Caco-2 (cell line): ENCODE data around the gene GBE1. TPM values are rescaled to one million over a fixed set of nuclear protein-coding genes. Genes with fewer than 3 reads are reported as not detected.

Experiments used
- BruUV-seq: library from RNA; stranded (reverse); fragments of 400-500 nt; replicated peaks from 2 replicates; lab custom pipeline; 2021; lab: Mats Ljungman, UMichigan
- CTCF ChIA-PET: fragments of 300-600 bp; sonication (Branson Sonifier 250); formaldehyde crosslinking; loops from one replicate; lab custom pipeline; 2022; ENCODE audit warnings: antibody characterized with exemption; lab: Charles Lee
- POLR2A ChIA-PET: fragments of 300-600 bp; sonication (Branson Sonifier 250); formaldehyde crosslinking; loops from one replicate; lab custom pipeline; 2022; ENCODE audit warnings: antibody characterized with exemption; lab: Charles Lee
- DNase-seq, 2 experiments: peaks; one replicate each; pipeline versions ENCODE4 v3.0.0 to v3.0.0-alpha.2; 2020 to 2022
- H3K27me3 ChIP-seq: replicated peaks from 2 replicates; pipeline ENCODE4 v1.6.0; 2011; ENCODE audit warnings: low read length; ENCODE audit not compliant: control insufficient read depth, insufficient read depth
- H3K36me3 ChIP-seq: 2 replicates; pipeline ENCODE4 v1.5.1; 2011; ENCODE audit warnings: low read length; ENCODE audit not compliant: control insufficient read depth, insufficient read depth
- H3K4me1 ChIP-seq: fragments of 250-450 bp; sonication (Bioruptor Pico); 2 replicates; pipeline ENCODE4 v1.5.1; 2020; ENCODE audit warnings: mild to moderate bottlenecking
- H3K4me3 ChIP-seq: 2 replicates; pipeline ENCODE4 v1.5.1; 2011; ENCODE audit warnings: low read depth, mild to moderate bottlenecking, control low read depth, low read length
- H3K9me3 ChIP-seq: fragments of 250-450 bp; sonication (Bioruptor Pico); 2 replicates; pipeline ENCODE4 v1.5.1; 2020; ENCODE audit warnings: mild to moderate bottlenecking, moderate library complexity
- H3K27ac Mint-ChIP-seq: one replicate; pipeline ENCODE4 v1.8.0; 2022; ENCODE audit warnings: mixed read lengths; ENCODE audit not compliant: unreplicated experiment
- H3K27me3 Mint-ChIP-seq: one replicate; pipeline ENCODE4 v1.8.0; 2022; ENCODE audit warnings: mixed read lengths; ENCODE audit not compliant: insufficient read depth, unreplicated experiment
- H3K36me3 Mint-ChIP-seq: one replicate; pipeline ENCODE4 v1.8.0; 2022; ENCODE audit warnings: mild to moderate bottlenecking, mixed read lengths; ENCODE audit not compliant: insufficient read depth, unreplicated experiment
- H3K4me1 Mint-ChIP-seq: one replicate; pipeline ENCODE4 v1.8.0; 2022; ENCODE audit warnings: low read depth, mixed read lengths; ENCODE audit not compliant: unreplicated experiment
- H3K4me3 Mint-ChIP-seq: one replicate; pipeline ENCODE4 v1.8.0; 2022; ENCODE audit warnings: mild to moderate bottlenecking, moderate library complexity, mixed read lengths; ENCODE audit not compliant: unreplicated experiment
- H3K9me3 Mint-ChIP-seq: one replicate; pipeline ENCODE4 v1.8.0; 2022; ENCODE audit warnings: mixed read lengths; ENCODE audit not compliant: unreplicated experiment
- intact Hi-C: fragments of 100-400 bp; cut with micrococcal nuclease; formaldehyde crosslinking; loops from one replicate; pipeline ENCODE4 v1.10.0; 2022; ENCODE audit not compliant: unreplicated experiment
- total RNA-seq: library from RNA; stranded (reverse); gene quantifications from 2 replicates; pipeline ENCODE4 v1.2.3, GENCODE V29; 2022
- TF ChIP-seq, protein P1 (sequence below), 2 experiments: fragments of 200-600 bp in 1 of 2; IDR thresholded peaks; 1 replicate in 1 of 2; 2 replicates in 1 of 2; pipeline versions ENCODE4 v1.5.1 to v1.8.0; 2011 to 2022; ENCODE audit warnings: antibody characterized with exemption in 1 of 2, control low read depth in 1 of 2, inconsistent platforms in 1 of 2, low read depth in 1 of 2, low read length in 1 of 2, mild to moderate bottlenecking in 1 of 2, moderate library complexity in 1 of 2; ENCODE audit not compliant: insufficient read depth in 1 of 2, severe bottlenecking in 1 of 2, unreplicated experiment in 1 of 2

GBE1 gene
- total RNA-seq, 1 experiment from 2014 or later, result 8.2 TPM

DNA sequence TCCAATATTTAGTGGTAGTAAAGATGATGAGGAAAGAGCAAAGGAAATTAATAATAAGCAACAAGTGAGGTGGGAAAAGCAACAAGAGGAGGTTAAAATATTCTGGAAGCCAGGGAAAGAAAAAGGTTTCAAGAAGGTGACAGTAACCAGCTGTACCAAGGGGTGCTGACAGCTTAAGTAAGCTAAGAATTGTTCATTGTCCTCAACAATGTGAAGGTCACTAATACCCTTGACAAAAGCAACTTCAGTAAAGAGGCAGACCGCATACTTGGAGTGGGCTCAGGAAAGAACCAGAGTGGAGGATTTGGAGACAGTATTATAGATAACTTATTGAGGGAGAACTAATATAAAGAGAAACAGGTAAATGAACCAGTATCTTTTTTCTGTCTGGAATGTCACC lies 116.2 kb downstream of the GBE1 start:
- Histone ChIP-seq H3K4me1 (no peaks in the 10 kb centered on the region), H3K36me3 (no peaks in the 10 kb centered on the region), H3K27me3 (no peaks in the 10 kb centered on the region), H3K4me3 (no peak overlapping the region), H3K9me3 (no peaks in the 10 kb centered on the region)
- intact Hi-C loops, result no loop called here
- ChIA-PET POLR2A (no interaction called here), CTCF (interaction anchor here (1.4 kb wide), 1 partner anchor 155 kb away, joined by 13 read pairs; no protein-coding TSS in a partner anchor)
- no TSS peak for BruUV-seq
- Mint-ChIP-seq H3K9me3 (no peaks in the 10 kb centered on the region), H3K4me3 (no peak overlapping the region), H3K27me3 (no peaks in the 10 kb centered on the region), H3K36me3 (no peaks in the 10 kb centered on the region), H3K27ac (no peak overlapping the region), H3K4me1 (no peaks in the 10 kb centered on the region)
- DNase-seq, result no peak
- TF ChIP-seq, protein P1, sequence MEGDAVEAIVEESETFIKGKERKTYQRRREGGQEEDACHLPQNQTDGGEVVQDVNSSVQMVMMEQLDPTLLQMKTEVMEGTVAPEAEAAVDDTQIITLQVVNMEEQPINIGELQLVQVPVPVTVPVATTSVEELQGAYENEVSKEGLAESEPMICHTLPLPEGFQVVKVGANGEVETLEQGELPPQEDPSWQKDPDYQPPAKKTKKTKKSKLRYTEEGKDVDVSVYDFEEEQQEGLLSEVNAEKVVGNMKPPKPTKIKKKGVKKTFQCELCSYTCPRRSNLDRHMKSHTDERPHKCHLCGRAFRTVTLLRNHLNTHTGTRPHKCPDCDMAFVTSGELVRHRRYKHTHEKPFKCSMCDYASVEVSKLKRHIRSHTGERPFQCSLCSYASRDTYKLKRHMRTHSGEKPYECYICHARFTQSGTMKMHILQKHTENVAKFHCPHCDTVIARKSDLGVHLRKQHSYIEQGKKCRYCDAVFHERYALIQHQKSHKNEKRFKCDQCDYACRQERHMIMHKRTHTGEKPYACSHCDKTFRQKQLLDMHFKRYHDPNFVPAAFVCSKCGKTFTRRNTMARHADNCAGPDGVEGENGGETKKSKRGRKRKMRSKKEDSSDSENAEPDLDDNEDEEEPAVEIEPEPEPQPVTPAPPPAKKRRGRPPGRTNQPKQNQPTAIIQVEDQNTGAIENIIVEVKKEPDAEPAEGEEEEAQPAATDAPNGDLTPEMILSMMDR (IDR thresholded peaks at IDR 0.05; ENCODE audit: insufficient read depth in 1 of 2, low read depth in 1 of 2, low read length in 1 of 2, severe bottlenecking in 1 of 2, unreplicated experiment in 1 of 2), result no peak

DNA sequence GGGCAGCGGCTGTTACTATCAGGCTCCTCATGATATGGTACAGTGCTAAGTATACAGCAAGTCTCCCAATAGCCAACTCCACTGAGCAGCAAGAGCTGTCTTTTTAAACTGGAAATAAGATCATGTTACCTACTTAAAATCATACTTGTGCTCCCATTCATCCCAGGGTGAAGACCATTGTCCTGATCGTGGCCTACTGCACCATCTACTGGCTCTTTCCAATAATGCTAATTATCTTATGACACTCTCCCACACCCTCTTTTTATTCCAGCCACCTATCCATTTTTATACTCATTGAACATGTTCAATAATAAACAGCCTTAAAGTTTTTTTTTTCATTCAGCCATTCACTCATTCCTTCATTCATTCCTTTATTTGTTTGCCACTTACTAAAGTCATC lies 117.7 kb downstream of the GBE1 start:
- no peaks in the 10 kb centered on the region for H3K36me3 Mint-ChIP-seq
- intact Hi-C loops, result loop anchor here (1.0 to 2.0 kb wide), 6 partner anchors 61 to 425 kb away; no protein-coding TSS in a partner anchor
- BruUV-seq, result no TSS peak
- POLR2A ChIA-PET, result no interaction called here
- no peaks in the 10 kb centered on the region for H3K9me3 ChIP-seq
- H3K27me3 Mint-ChIP-seq, result no peaks in the 10 kb centered on the region
- H3K27me3 ChIP-seq, result no peaks in the 10 kb centered on the region
- H3K36me3 ChIP-seq, result no peaks in the 10 kb centered on the region
- no peak overlapping the region for H3K27ac Mint-ChIP-seq
- H3K9me3 Mint-ChIP-seq, result no peaks in the 10 kb centered on the region
- TF ChIP-seq, protein P1 (IDR thresholded peaks at IDR 0.05; ENCODE audit: insufficient read depth in 1 of 2, low read depth in 1 of 2, low read length in 1 of 2, severe bottlenecking in 1 of 2, unreplicated experiment in 1 of 2), result peak; percentile 37 to 39
- no peaks in the 10 kb centered on the region for H3K4me1 Mint-ChIP-seq
- DNase-seq, result peak; percentile 28 to 33
- CTCF ChIA-PET, result interaction anchor here (1.1 to 1.4 kb wide), 3 partner anchors 61 to 153 kb away, joined by 4 to 13 read pairs (median 8); no protein-coding TSS in a partner anchor
- no peak overlapping the region for H3K4me3 ChIP-seq
- H3K4me1 ChIP-seq, result no peaks in the 10 kb centered on the region
- no peak overlapping the region for H3K4me3 Mint-ChIP-seq

DNA sequence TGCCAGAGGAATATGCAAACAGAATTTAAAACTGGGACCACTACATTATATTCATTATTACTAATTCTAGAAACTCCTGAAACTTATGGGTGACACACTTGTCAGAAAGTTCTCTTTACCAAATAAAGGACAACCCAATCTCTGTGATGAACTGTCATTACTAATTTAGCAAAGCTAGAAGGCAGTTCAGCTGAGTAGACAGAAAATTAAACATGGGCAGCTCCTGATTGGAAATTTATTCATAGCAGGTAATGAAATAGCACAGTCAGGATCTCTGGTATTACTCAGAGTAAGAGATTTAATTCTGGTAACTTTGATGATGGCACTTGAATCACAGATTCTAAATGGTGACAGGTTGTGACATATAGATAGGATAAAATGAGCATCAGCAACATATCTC lies 123.0 kb downstream of the GBE1 start:
- Mint-ChIP-seq H3K9me3 (no peaks in the 10 kb centered on the region), H3K4me1 (no peaks in the 10 kb centered on the region), H3K27ac (no peak overlapping the region), H3K36me3 (no peaks in the 10 kb centered on the region), H3K27me3 (no peaks in the 10 kb centered on the region), H3K4me3 (no peak overlapping the region)
- BruUV-seq, result no TSS peak
- ChIA-PET POLR2A (no interaction called here), CTCF (no interaction called here)
- Histone ChIP-seq H3K9me3 (no peaks in the 10 kb centered on the region), H3K4me1 (no peaks in the 10 kb centered on the region), H3K36me3 (no peaks in the 10 kb centered on the region), H3K4me3 (no peak overlapping the region), H3K27me3 (no peaks in the 10 kb centered on the region)
- intact Hi-C loops, result no loop called here
- DNase-seq, result no peak
- TF ChIP-seq, protein P1 (IDR thresholded peaks at IDR 0.05; ENCODE audit: insufficient read depth in 1 of 2, low read depth in 1 of 2, low read length in 1 of 2, severe bottlenecking in 1 of 2, unreplicated experiment in 1 of 2), result no peak
